ENCODE results near the gene P3R3URF.
"Not testable (repeated sequence)": the region's sequence is repeated elsewhere in the genome, so short reads cannot be mapped to it uniquely, and the experiment has no call there.

Gene P3R3URF

DNA sequence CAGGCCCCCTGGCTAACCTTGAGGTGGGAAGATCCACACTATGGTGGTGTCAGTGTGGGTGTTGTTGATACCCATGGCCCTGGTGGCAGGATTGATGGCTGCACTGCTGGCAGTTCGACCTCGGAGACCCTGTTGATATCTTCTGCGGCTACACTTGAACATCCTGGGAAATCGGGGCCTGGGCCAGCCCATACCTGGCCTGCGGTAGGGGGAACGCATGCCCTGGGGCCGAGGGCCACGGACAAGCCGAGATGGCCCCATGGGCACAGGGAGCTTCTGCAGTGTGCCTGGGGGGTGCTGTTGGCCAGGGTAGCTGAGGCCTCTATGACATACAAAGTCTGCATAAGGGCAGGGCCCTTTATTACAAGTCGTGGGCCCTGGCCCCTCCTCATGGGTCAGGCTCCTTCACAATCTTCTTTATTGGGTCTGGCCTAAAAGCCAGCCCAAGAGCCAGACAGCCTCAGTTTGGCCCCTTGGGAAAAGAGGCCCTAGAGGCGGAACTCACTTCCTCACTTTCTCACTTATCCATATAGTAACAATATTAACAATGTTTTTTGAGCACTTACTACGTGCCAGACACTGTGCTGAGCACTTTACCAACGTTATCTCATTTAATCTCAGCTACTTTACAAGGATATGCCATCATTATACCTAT lies at the start of gene P3R3URF:
TSS of gene P3R3URF (minus strand) at position 278 of the 655 bp plus-strand sequence. CDS start at position 261, 17 bp downstream.
- no peak for DNase-seq (ENCODE audit: low spot score)

DNA sequence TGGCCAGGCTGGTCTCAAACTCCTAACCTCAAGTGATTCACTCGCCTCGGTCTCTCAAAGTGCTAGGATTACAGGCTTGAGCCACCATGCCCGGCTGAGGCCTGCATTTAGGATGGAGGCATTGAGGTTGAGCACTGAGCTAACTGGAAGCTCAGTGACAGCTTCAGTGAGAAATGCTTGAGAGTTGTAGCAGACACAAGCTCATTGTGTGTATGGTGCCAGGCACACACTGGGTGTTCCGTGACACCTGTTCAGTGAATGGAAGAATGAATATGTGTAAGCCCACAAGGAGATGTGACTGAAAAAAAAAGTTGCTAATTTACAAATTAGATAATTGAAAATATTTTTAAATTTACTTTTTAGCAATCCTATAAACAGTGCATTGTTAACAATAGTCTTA lies 48.7 kb upstream of the P3R3URF start:
- DNase-seq (ENCODE audit: low spot score): no peak

DNA sequence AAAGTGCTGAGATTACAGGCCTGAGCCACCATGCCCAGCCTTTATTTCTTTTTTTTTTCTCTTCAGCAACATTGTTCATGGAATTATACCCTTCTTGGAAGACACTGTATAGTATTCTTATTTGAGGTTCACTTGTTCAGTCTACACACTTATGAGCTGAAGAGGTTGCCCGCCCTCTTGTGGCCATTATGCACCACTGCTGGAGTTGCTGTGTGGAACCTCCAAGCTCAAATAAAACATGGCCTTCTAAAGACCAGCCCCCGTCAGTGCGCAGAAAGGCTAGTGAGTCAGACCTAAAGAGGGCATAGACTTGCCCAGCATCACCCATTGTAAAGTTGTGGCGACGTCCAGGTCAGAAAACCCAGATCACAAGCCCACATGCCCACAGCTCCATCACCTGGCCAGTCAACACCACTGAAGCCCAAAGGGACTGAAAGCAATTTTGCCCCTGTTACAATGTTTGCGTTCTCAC lies 47.2 kb upstream of the P3R3URF start:
- peak; percentile 50 for DNase-seq (ENCODE audit: low spot score)

DNA sequence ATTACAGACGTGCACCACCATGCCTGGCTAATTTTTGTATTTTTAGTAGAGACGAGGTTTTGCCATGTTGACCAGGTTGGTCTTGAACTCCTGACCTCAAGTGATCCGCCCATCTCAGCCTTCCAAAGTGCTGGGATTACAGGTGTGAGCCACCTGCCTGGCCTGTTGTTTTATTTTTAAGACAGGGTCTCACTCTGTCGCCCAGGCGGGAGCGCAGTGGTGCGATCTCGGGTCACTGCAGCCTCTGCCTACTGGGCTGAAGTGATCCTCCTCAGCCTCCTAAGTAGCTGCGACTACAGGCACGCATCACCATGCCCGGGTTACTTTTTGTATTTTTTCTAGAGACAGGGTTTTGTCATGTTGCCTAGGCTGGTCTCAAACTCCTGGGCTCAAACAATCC lies 46.8 kb upstream of the P3R3URF start:
- not testable (repeated sequence) for DNase-seq (ENCODE audit: low spot score)

DNA sequence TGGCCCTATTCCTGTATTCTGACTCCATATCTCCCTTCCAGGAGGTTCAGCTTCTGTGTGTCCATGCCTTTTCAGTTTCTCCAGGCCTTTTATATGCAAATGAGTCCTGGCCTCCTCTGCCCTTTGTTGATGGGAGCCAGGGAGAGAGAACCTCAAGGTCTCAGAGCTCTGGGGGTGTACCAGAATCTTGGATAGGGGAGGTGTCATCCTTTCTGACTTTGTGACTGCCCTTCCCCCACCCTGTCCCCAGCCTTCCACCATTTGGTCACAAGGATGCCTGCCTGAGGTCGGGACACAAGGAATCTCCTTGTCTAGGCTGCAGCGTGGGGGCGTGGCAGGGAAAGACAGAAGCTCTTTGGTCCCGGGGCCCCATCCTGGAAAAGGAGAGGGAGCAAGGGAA lies 45.5 kb upstream of the P3R3URF start:
- no peak for DNase-seq (ENCODE audit: low spot score)

DNA sequence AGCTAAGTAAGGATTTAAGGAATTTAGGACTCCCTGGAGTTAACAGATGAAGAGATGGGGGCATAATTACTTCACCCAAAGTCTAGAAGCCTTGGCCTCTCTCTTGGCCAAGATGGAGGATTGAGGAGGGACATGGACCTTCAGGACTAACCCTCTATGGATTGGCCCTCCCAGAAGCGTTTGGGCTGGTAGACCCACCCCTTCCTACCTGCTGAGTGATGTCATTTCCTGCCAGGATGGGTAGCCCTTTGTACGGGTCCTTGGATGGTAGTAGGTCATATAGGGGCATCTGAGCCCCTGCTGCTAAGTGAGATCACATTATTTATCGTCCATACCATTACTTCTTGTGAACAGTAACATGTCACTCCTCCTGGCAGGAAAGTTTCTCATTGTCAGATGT lies 44.5 kb upstream of the P3R3URF start:
- no peak for DNase-seq (ENCODE audit: low spot score)

DNA sequence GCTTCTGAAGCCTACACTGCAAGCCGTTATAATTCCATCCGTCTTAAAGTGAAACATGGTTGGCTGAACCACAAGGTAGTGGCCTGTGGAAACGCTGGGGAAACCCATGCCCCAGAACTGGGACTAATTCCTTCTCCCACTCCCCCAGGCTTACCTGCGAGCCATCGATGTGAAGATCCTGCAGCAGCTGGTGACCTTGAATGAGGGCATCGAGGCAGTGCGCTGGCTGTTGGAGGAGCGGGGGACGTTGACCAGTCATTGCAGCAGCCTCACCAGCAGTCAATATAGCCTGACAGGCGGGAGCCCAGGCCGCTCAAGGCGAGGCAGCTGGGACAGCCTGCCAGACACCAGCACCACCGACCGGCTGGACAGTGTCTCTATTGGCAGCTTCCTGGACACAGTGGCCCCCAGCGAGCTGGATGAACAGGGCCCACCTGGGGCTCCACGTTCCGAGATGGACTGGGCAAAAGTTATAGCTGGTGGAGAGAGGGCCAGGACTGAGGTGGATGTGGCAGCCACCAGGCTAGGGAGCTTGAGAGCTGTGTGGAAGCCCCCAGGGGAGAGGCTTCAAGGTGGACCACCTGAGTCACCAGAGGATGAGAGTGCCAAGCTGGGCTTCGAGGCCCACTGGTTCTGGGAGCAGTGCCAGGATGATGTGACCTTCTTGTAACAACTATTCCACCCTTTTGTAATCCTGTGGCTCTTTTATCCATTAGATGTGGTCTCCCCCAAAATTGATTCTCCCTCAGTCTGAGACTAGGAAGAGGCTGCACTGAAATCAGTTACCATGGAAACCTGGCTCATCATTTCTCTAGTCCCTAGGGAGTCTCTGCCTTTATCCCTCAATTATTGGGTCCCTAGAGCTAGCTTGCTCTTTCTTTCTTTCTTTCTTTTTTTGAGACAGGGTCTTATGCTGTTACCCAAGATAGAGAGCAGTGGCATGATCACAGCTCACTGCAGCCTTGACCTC lies 43.5 kb upstream of the P3R3URF start:
- DNase-seq (ENCODE audit: low spot score): no peak

DNA sequence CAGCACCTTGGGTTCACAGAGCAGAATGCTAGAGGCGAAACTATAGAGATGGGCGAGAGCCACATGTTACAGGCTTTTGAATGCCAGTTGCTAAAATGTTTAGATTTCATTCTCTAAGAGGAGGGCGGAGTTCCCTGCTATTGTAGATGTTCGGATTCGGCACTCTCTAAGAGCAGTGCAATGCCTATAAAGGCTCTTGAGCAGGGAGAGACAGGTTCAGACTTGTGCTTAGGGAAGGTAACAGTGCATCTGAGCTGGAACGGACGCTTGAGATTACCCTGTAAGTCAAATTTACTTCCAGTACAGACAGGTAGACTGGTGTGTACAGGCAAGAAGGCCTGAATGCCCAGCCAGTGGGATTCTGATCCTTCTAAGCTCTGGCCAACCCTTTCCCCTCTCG lies 42.2 kb upstream of the P3R3URF start:
- DNase-seq (ENCODE audit: low spot score): no peak

DNA sequence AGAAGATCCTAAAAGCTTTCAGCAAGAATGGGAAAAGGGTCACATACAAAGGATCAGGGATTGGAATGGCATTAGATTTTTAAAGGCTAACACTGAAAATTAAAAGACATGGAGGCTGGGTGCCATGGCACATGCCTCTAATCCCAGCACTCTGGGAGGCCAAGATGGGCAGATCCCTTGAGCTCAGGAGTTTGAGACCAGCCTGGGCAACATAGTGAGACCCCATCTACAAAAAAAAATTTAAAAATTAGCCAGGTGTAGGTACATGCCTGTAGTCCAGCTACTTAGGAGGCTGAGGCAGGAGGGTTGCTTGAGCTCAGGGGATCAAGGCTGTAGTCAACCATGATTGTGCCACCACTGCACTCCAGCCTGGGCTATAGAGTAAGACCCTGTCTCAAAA lies 39.2 kb upstream of the P3R3URF start:
- no peak for DNase-seq (ENCODE audit: low spot score)

DNA sequence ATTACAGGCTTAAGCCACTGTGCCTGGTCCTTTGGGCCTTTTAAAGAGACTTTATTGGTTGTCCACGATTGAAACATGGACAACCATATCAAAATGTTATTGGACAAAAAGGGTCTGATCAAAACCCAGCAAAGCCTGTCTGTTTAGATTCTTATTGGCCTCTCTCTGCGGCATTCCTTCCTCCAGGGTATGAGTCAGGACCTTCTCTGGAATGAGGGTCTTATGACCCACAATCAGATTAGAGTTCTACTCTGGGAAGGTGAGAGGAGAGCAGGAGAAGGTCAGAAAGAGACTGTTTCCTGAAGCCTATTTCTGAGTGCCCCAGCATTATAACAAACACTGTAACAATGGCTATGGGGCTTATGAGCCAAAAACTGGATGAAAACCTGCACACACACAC lies 34.8 kb upstream of the P3R3URF start:
- DNase-seq (ENCODE audit: low spot score): no peak

DNA sequence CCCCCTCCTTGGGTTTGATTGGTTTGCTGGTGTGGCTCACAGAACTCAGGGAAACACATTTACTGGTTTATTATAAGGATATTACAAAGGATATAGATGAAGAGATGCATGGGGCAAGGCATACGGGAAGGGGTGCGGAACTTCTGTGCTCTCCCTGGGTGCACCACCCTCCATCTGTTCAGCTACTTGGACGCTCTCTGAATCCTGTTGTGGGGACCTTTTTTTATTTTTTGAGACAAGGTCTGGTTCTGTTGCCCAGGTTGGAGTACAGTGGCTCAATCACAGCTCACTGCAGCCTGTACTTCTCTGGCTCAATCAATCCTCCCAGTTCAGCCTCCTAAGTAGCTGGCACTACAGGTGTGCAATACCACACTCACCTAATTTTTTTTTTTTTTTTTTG lies 34.3 kb upstream of the P3R3URF start:
- no peak for DNase-seq (ENCODE audit: low spot score)

DNA sequence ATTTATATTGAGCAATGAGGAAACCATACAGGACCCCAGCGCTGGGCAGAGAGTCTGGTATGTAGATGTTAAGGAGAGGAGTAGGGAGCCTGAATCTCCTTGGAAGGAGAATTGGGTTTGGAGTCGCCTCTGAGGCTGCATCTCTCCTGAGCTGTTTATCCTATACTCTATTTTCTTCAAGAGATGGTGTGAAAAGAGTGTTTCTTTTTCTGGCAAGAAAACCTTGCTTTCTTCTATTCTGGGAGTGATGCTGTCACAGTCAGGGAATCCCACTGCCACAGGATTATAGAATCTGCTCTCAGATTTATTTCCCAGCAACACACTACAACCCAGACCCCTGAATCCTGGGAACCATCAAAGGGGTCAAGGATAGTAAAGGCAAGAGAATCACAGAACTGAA lies 30.1 kb upstream of the P3R3URF start:
- no peak for DNase-seq (ENCODE audit: low spot score)

DNA sequence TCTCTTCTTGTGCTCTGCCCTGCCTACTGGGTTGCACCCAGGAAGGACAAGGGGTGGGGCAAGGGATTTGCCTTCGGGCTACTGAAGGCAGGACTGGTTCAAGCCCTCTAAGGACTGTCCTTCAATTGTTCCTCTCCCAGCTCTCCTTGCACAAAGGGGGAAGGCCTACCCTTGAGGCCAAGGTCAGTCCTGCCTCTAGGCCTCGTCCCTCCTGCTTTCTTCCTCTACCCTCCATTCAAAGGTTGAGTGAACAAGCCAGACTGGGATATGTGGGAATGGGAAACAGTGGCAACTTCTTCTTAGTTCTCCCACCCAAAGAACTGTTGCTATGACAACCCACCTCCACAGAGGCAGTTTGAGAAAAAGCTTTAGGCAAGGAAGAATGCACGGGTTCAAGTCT lies 29.5 kb upstream of the P3R3URF start:
- DNase-seq (ENCODE audit: low spot score): no peak

DNA sequence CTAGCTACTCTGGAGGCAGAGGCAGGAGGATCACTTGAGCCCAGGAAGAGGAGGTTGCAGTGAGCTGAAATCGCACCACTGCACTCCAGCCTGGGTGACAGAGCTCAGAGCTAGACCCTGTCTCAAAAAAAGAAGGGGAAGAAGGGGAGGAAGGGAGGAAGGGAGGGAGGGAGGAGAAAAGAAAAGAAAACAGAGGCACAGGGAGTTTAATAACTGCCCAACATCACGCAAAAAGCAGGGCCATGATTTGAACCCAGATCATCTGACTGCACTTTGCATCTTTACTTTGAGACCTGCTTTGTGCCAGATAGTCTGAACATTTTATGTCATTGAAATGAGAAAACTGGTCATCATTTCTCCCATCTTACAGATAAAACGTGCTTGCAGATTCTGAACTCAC lies 28.9 kb upstream of the P3R3URF start:
- no peak for DNase-seq (ENCODE audit: low spot score)

DNA sequence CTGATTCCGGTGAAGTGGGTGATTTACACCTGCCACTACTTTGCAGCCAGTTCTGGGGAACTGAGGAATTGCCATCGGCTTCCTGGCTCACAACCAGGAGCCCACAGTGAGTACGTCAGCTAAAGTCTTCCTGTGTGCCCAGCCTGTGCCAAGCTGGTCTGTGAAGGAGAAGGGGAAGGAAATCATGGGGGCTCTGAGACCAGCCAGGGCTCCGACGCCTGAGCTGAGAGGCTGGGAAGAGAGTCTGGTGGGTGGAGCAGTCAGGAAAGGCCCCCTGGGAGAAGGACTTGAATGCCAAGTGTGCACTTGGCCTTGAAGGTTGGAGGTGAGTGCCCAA lies 28.1 kb upstream of the P3R3URF start:
- DNase-seq (ENCODE audit: low spot score): no peak

DNA sequence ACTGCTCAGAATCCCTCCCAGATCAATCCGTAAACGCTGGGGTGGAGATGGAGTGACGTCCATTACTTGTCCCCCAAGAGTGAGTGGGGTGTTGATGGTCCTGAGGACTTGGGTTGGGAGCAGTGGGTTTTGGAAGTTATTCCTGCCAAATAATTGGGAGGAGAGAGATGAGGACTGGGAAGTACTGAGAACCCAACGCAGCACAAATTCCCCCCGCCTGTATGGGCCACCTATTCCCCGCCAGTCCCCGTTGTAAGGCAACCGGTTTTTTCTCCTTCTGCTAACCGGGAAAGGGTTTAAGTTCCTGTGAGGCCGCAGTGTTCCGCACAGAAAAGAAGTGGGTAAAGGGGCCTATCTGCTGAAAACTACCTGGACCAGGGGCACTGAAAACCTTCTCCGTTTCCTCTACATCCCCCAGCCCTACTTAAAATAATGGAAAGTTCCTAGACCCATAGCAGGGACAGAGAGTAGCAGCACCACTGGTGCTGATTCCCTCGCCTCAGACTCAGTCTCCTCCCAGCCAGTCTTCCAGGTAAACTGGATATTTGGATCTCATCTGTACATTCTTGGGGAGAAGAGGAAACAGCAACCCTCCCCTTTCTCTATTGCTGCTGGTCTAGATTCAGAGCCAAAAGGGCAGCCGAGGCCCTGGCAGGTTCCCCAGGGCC lies 27.6 kb upstream of the P3R3URF start:
- DNase-seq (ENCODE audit: low spot score): no peak

DNA sequence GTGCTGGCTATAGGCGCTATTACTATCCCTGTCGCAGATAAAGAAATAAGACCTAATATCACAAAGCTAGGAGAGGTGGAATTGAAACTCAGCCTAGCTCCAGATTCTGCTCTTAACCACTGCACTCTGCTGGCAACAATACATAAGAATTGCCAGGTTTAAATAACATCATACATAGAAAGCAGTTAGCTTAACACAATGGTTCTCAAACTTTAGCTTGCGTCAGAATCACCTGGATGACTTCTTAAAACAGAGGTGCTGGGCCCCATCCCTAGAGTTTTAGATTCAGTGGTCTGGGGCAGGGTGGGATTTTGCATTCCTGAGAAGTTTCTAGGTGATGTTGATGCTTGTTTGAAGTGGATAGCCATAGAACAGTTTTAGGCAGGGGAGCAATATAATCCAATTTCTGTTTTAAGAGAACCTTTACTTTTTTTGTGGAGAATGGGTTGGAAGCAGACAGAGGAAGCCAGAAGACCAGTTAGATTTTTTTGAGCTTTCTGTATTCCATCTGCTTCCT lies 23.0 kb upstream of the P3R3URF start:
- no peak for DNase-seq (ENCODE audit: low spot score)

DNA sequence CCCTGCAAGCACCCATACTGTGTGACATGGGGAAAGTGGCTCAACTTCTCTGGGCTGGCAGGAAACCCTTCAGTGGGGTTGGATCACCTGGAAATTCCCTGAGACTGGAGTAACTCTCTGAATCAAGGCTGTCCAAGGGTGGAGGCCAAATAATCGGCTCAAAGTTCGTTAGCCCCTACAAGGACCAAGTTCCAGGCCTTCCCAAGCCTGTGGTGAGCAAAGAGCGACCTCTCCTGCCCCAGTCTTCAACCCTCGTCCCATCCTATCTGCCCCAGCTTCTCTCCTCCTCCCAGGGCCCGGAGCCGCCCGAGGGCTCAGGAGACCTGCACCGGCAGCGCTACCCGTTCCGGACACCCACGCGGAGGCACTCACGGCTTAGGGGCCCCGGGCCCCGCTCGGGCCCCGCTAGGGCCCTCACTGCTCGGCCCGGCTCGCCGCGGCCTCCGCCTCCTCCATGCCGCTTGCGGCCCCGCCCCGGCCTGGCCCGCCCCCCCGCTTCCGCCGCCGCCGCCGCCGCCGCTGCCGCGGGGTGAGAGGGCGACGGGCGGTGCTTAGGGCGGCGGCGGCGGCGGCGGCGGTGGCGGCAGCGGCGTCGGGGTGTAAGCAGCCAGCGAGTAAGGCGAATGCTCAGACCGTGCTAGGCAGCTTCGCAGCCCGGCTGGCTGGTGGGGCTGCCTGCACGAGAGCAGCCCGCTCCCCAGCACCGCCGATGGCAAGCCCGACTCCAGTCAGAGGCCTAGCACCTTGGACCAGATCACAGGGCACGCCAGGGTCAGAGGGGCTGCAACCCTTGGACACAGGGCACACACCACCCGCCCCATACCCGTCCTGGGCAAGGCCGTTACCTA lies 21.9 kb upstream of the P3R3URF start, which contains the start of gene POMGNT1:
TSS of gene POMGNT1 (minus strand) at position 471 of the 848 bp plus-strand sequence. CDS start 613 bp downstream, outside the sequence.
- DNase-seq (ENCODE audit: low spot score): peak; percentile 68

DNA sequence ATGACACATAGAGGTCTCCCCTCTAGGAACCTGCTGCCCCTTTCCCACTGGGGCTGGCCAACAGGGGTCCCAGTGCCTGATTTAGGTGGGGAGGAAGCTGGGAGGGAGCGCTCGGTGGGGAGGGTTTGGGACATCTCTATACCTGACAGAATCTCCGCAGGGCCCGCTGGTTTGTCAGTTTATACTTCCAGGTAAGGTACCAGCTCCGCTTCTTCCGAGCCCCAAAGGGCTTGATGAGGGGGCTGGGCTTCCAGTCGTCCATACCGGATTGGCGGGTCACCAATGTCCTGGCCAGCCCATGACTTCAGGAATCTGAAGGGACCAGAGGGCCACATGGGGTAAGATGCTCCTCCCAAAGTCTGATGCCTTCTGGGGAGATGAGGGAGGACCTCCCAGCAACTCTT lies 21.3 kb upstream of the P3R3URF start:
- no peak for DNase-seq (ENCODE audit: low spot score)

DNA sequence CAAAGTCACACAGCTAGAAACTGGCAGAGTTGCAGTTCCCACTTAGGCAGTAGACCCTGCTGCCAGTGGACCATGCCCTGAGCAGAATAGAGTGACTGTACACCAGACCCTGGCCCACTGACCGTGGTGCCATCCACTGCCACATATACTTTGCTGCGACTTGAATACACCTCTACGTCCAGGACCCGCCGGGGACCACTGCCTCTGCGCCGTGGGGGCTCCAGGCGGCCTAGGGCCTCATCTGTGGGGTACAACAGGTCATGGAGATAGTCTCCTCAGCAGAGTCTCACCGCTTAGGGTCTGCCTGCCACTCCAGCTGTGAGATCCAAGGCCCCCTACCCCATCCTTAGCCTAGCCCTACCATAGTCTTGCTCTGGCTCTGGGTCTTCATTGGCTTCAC lies 20.3 kb upstream of the P3R3URF start:
- DNase-seq (ENCODE audit: low spot score): no peak

DNA sequence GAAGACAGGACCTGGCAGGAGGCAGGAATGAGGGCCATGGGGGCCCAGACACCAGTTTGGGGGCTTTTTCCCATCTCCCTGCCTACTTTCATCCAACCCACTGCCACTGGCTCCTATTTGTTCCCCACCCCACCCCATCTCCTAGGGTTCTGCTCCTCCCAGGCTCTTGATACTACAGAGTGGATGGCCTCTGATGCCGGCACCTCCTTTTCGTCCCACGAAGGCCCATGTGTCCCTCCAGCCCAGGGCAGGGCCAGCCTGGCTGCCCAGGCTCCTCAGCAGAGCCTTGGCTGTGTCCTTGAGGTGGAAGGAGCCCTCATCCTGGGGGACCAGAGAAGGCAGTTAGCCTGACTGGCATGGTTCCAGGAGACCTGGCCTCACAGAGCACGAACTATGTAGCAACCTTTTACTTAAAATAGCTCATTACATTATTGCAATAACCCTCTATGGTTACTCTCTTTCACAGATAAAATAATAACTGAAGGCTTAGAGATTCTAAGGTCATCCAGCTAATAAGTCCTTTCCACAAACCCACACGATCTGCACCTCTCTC lies 18.4 kb upstream of the P3R3URF start:
- no peak for DNase-seq (ENCODE audit: low spot score)

All from CD4-positive, alpha-beta T cell treated with Interleukin-6 at 100 ng/mL for 8 hours (primary cell).